H1 (cell line): ENCODE data around the gene PPA1. TPM values are rescaled to one million over a fixed set of nuclear protein-coding genes. Genes with fewer than 3 reads are reported as not detected.

Experiments used
- CTCF ChIA-PET: fragments of 300-600 bp; sonication (Branson Sonifier 250); formaldehyde crosslinking; loops from one replicate; lab custom pipeline; 2021; ENCODE audit not compliant: partially characterized antibody; lab: Charles Lee
- POLR2A ChIA-PET: fragments of 300-600 bp; sonication (Branson Sonifier 250); formaldehyde crosslinking; loops from one replicate; lab custom pipeline; 2021; ENCODE audit warnings: inconsistent platforms; ENCODE audit not compliant: partially characterized antibody; lab: Charles Lee
- DNase-seq, 2 experiments: peaks; one replicate each; pipeline versions ENCODE4 v3.0.0 to v3.0.0-alpha.2; 2010 to 2022; ENCODE audit warnings: low spot score in 2 of 2, low read depth in 1 of 2, mixed read lengths in 1 of 2
- FAIRE-seq: peaks from 2 replicates; lab custom pipeline; 2011; peaks lifted over from hg19 to GRCh38; lab: Jason Lieb, UNC
- H2AFZ ChIP-seq: 2 replicates; pipeline ENCODE4 v1.8.1; 2012; ENCODE audit warnings: low read length, inconsistent platforms
- H2AK5ac ChIP-seq: 2 replicates; pipeline ENCODE4 v1.6.1; 2013; ENCODE audit warnings: low read depth, low read length
- H2BK120ac ChIP-seq: replicated peaks from 2 replicates; pipeline ENCODE3; 2013; ENCODE audit warnings: low read depth, low read length, inconsistent platforms
- H2BK12ac ChIP-seq: 2 replicates; pipeline ENCODE4 v1.6.1; 2013; ENCODE audit warnings: low read depth, low read length
- H2BK15ac ChIP-seq: 2 replicates; pipeline ENCODE4 v1.6.1; 2013; ENCODE audit warnings: low read length
- H2BK20ac ChIP-seq: 2 replicates; pipeline ENCODE4 v1.6.1; 2013; ENCODE audit warnings: low read length
- H2BK5ac ChIP-seq: 2 replicates; pipeline ENCODE4 v1.6.1; 2013; ENCODE audit warnings: low read depth, low read length
- H3K14ac ChIP-seq: 2 replicates; pipeline ENCODE4 v1.6.1; 2013; ENCODE audit warnings: inconsistent platforms; ENCODE audit not compliant: insufficient read length
- H3K18ac ChIP-seq: 2 replicates; pipeline ENCODE4 v1.6.1; 2013; ENCODE audit warnings: low read length; ENCODE audit errors: extremely low read depth
- H3K23ac ChIP-seq: 2 replicates; pipeline ENCODE4 v1.6.1; 2013; ENCODE audit warnings: inconsistent platforms; ENCODE audit not compliant: insufficient read length
- H3K23me2 ChIP-seq: 2 replicates; pipeline ENCODE4 v1.6.1; 2013; ENCODE audit warnings: low read depth, low read length
- H3K27ac ChIP-seq: 2 replicates; pipeline ENCODE4 v1.6.1; 2011; ENCODE audit warnings: low read depth, low read length, inconsistent platforms
- H3K27me3 ChIP-seq, 4 experiments: replicated peaks in 1 of 4; 1 replicate in 1 of 4; 2 replicates in 3 of 4; pipeline versions ENCODE4 v1.6.1 to v1.8.1; 2011 to 2013; ENCODE audit warnings: low read length in 3 of 4, mild to moderate bottlenecking in 3 of 4, inconsistent platforms in 2 of 4, mixed read lengths in 2 of 4, moderate library complexity in 1 of 4; ENCODE audit not compliant: control insufficient read depth in 3 of 4, insufficient read depth in 3 of 4; ENCODE audit errors: extremely low read depth in 1 of 4
- H3K36me3 ChIP-seq, 4 experiments: 2 replicates each; pipeline versions ENCODE4 v1.6.1 to v1.8.1; 2011 to 2013; ENCODE audit warnings: mild to moderate bottlenecking in 4 of 4, low read length in 3 of 4, moderate library complexity in 2 of 4, control low read depth in 1 of 4, inconsistent platforms in 1 of 4; ENCODE audit not compliant: insufficient read depth in 4 of 4, control insufficient read depth in 2 of 4
- H3K4ac ChIP-seq: replicated peaks from 2 replicates; pipeline ENCODE3; 2013; ENCODE audit warnings: low read length, low read depth, mixed read lengths, inconsistent platforms; ENCODE audit not compliant: insufficient read length
- H3K4me1 ChIP-seq, 4 experiments: replicated peaks in 1 of 4; 1 replicate in 1 of 4; 2 replicates in 3 of 4; pipeline versions ENCODE4 v1.6.1 to v1.8.1; 2011 to 2013; ENCODE audit warnings: low read length in 3 of 4, inconsistent platforms in 2 of 4, mixed read lengths in 1 of 4; ENCODE audit not compliant: insufficient read depth in 4 of 4, control insufficient read depth in 3 of 4
- H3K4me2 ChIP-seq, 2 experiments: 2 replicates each; pipeline versions ENCODE4 v1.6.1 to v1.8.1; 2011 to 2013; ENCODE audit warnings: low read depth in 2 of 2, low read length in 2 of 2, control low read depth in 1 of 2, inconsistent platforms in 1 of 2, mild to moderate bottlenecking in 1 of 2; ENCODE audit not compliant: insufficient read depth in 1 of 2
- H3K4me3 ChIP-seq, 4 experiments: fragments of 200-600, 300-600 bp in 1 of 4; sonication (generic), shearing (Covaris generic), sonication (Bioruptor Twin) in 1 of 4; 2 replicates each; pipeline versions ENCODE4 v1.5.1 to v1.8.1; 2011 to 2016; ENCODE audit warnings: low read length in 4 of 4, low read depth in 3 of 4, control low read depth in 2 of 4, inconsistent platforms in 2 of 4, mild to moderate bottlenecking in 2 of 4, mixed read lengths in 1 of 4, moderate library complexity in 1 of 4; ENCODE audit not compliant: insufficient read depth in 2 of 4; ENCODE audit errors: extremely low read depth in 1 of 4
- H3K56ac ChIP-seq: replicated peaks from 2 replicates; pipeline ENCODE3; 2013; ENCODE audit warnings: low read depth, mild to moderate bottlenecking, mixed read lengths, low read length, inconsistent platforms; ENCODE audit not compliant: insufficient read length
- H3K79me1 ChIP-seq: 2 replicates; pipeline ENCODE4 v1.6.1; 2013; ENCODE audit warnings: low read depth, low read length, control low read depth
- H3K79me2 ChIP-seq, 2 experiments: 2 replicates each; pipeline versions ENCODE4 v1.6.1 to v1.8.1; 2012 to 2013; ENCODE audit warnings: low read length in 2 of 2, mild to moderate bottlenecking in 2 of 2, inconsistent platforms in 1 of 2; ENCODE audit not compliant: insufficient read depth in 2 of 2, control insufficient read depth in 1 of 2
- H3K9ac ChIP-seq, 4 experiments: replicated peaks in 1 of 4; 1 replicate in 1 of 4; 2 replicates in 3 of 4; pipeline versions ENCODE4 v1.6.1 to v1.8.1; 2011 to 2013; ENCODE audit warnings: low read depth in 3 of 4, low read length in 3 of 4, control low read depth in 2 of 4, mild to moderate bottlenecking in 2 of 4, moderate library complexity in 2 of 4, inconsistent platforms in 1 of 4; ENCODE audit errors: extremely low read depth in 1 of 4
- H3K9me3 ChIP-seq, 2 experiments: 2 replicates each; pipeline versions ENCODE4 v1.6.1 to v1.8.1; 2012 to 2013; ENCODE audit warnings: mild to moderate bottlenecking in 2 of 2, moderate library complexity in 2 of 2, control low read depth in 1 of 2, inconsistent platforms in 1 of 2, low read depth in 1 of 2, low read length in 1 of 2, mixed read lengths in 1 of 2; ENCODE audit not compliant: insufficient read depth in 2 of 2
- H4K20me1 ChIP-seq, 2 experiments: replicated peaks in 1 of 2; 2 replicates each; pipeline versions ENCODE3 to v1.8.1; 2011 to 2013; ENCODE audit warnings: inconsistent platforms in 2 of 2, low read length in 2 of 2, mild to moderate bottlenecking in 1 of 2; ENCODE audit not compliant: insufficient read depth in 2 of 2, control insufficient read depth in 1 of 2
- H4K5ac ChIP-seq: 2 replicates; pipeline ENCODE4 v1.6.1; 2013; ENCODE audit warnings: low read length, low read depth, mixed read lengths, inconsistent platforms; ENCODE audit not compliant: insufficient read length
- H4K8ac ChIP-seq: 2 replicates; pipeline ENCODE4 v1.8.0; 2013; ENCODE audit warnings: mild to moderate bottlenecking, moderate library complexity, low read length, inconsistent platforms; ENCODE audit not compliant: insufficient read depth; ENCODE audit errors: extremely low read depth
- H4K91ac ChIP-seq: replicated peaks from 2 replicates; pipeline ENCODE3; 2013; ENCODE audit warnings: low read length, mixed read lengths, inconsistent platforms; ENCODE audit not compliant: insufficient read length
- ASH2L ChIP-seq: fragments of 200-600, 300-600 bp; sonication (generic); IDR thresholded peaks from one replicate; pipeline ENCODE4 v1.7.1; 2017; ENCODE audit warnings: low read length
- CBX5 ChIP-seq: fragments of 300-800, 300-1000 bp; sonication (generic); IDR thresholded peaks from 2 replicates; pipeline ENCODE4 v1.7.1; 2016; ENCODE audit warnings: antibody characterized with exemption, low read length, low read depth
- E2F6 ChIP-seq: IDR thresholded peaks from 2 replicates; pipeline ENCODE4 v1.6.1; 2012; ENCODE audit warnings: inconsistent platforms
- EGR1 ChIP-seq: IDR thresholded peaks from 2 replicates; pipeline ENCODE4 v1.6.1; 2011; ENCODE audit warnings: low read depth, low read length, borderline replicate concordance
- FOSL1 ChIP-seq: IDR thresholded peaks from 2 replicates; pipeline ENCODE4 v1.6.1; 2011; ENCODE audit warnings: mild to moderate bottlenecking, low read depth, low read length, moderate library complexity; ENCODE audit not compliant: insufficient read depth
- GABPA ChIP-seq: IDR thresholded peaks from 2 replicates; pipeline ENCODE4 v1.6.1; 2011; ENCODE audit warnings: mild to moderate bottlenecking, low read length, moderate library complexity, borderline replicate concordance; ENCODE audit not compliant: insufficient read depth
- JUN ChIP-seq: IDR thresholded peaks from 2 replicates; pipeline ENCODE4 v1.6.1; 2011; ENCODE audit warnings: low read depth, mild to moderate bottlenecking, improper control_type of control experiment, low read length
- JUND ChIP-seq: IDR thresholded peaks from 2 replicates; pipeline ENCODE4 v1.6.1; 2011; ENCODE audit warnings: mild to moderate bottlenecking, improper control_type of control experiment, low read length
- KDM4A ChIP-seq: IDR thresholded peaks from one replicate; pipeline ENCODE4 v1.7.1; 2012; ENCODE audit warnings: low read depth, mild to moderate bottlenecking, moderate library complexity, low read length, inconsistent platforms; ENCODE audit not compliant: severe bottlenecking
- MAFK ChIP-seq: IDR thresholded peaks from 2 replicates; pipeline ENCODE4 v1.6.1; 2012; ENCODE audit warnings: low read depth, mild to moderate bottlenecking, improper control_type of control experiment, low read length
- NRF1 ChIP-seq: IDR thresholded peaks from 2 replicates; pipeline ENCODE4 v1.6.1; 2011; ENCODE audit warnings: mild to moderate bottlenecking, low read depth, low read length, improper control_type of control experiment
- RFX5 ChIP-seq: IDR thresholded peaks from 2 replicates; pipeline ENCODE4 v1.6.1; 2011; ENCODE audit warnings: low read depth, low read length, improper control_type of control experiment, borderline replicate concordance
- RNF2 ChIP-seq: fragments of 200-900, 300-1000 bp; sonication (generic); IDR thresholded peaks from 2 replicates; pipeline ENCODE4 v1.7.1; 2016; ENCODE audit warnings: borderline replicate concordance, low read depth, mild to moderate bottlenecking, antibody characterized with exemption, low read length; ENCODE audit not compliant: poor library complexity, severe bottlenecking; ENCODE audit errors: missing control alignments
- YY1 ChIP-seq: IDR thresholded peaks from 2 replicates; pipeline ENCODE4 v1.6.1; 2011; ENCODE audit warnings: low read depth, mild to moderate bottlenecking, low read length
- WGBS, 2 experiments: shearing (Covaris generic) in 1 of 2; methylation state at CpG; one replicate each; pipeline versions ENCODE4 v1.1.6 to v1.1.7; 2013 to 2015; ENCODE audit warnings: low lambda C conversion rate in 2 of 2, mixed read lengths in 2 of 2, inconsistent platforms in 1 of 2, low coverage in 1 of 2, missing lambda C conversion rate in 1 of 2; ENCODE audit not compliant: insufficient replicate concordance in 2 of 2, insufficient coverage in 1 of 2, insufficient read length in 1 of 2; ENCODE audit errors: extremely low coverage in 1 of 2, missing lambda C conversion rate in 1 of 2; 5-methylcytosine and 5-hydroxymethylcytosine counted together
- polyA plus RNA-seq, 7 experiments: library from polyadenylated mRNA; depleted of rRNA in 3 of 7; stranded (reverse) in 5 of 7; unstranded in 2 of 7; fragments of >200 nt in 5 of 7; fragments of 200-250 nt in 2 of 7; gene quantifications; 1 replicate in 5 of 7; 2 replicates in 1 of 7; 4 replicates in 1 of 7; pipeline versions ENCODE4 v1.2.1 to v1.2.3, GENCODE V29; 2011 to 2013; ENCODE audit warnings: missing spikeins in 2 of 7, mixed read lengths in 2 of 7
- total RNA-seq: library from RNA; stranded (reverse); fragmentation: NEBNext Ultra II Directional; extraction: Animal tissue kit (Norgen Biotek cat#: 25700); gene quantifications from 2 replicates; pipeline ENCODE4 v1.2.1, GENCODE V29; 2021

Gene PPA1
- total and polyA plus RNA-seq, 2 of the 8 experiments (the other 6 are each of a cell fraction or from before 2014, with no cell fraction given): 77.0 to 191 TPM

GRCh38 chr10:70186571-70186970 is 46.7 kb downstream of the PPA1 start:
- no peak for FAIRE-seq
- CTCF ChIA-PET: interaction anchor here (3.1 kb wide), 1 partner anchor 71 kb away, joined by 8 read pairs; no protein-coding TSS in a partner anchor
- no peak overlapping the region for H2AFZ ChIP-seq
- TF ChIP-seq CBX5: no peak
- TF ChIP-seq RNF2: no peak
- no peak for TF ChIP-seq YY1
- TF ChIP-seq JUN: no peak
- TF ChIP-seq FOSL1: no peak
- TF ChIP-seq JUND: no peak
- no peak for TF ChIP-seq MAFK
- no peak for TF ChIP-seq GABPA
- TF ChIP-seq ASH2L: no peak
- TF ChIP-seq E2F6: no peak
- no peak for TF ChIP-seq EGR1
- TF ChIP-seq NRF1: no peak
- no peak for TF ChIP-seq KDM4A
- TF ChIP-seq RFX5: no peak

More at GRCh38 chr10:70186571-70186970, 46.7 kb downstream of the PPA1 start:
- H2BK15ac ChIP-seq: no peak overlapping the region
- POLR2A ChIA-PET: no interaction called here
- H3K79me2 ChIP-seq: no peaks in the 10 kb centered on the region
- H2AK5ac ChIP-seq: no peak overlapping the region
- no peaks in the 10 kb centered on the region for H3K79me1 ChIP-seq
- no peak overlapping the region for H3K4me2 ChIP-seq
- H4K5ac ChIP-seq: no peak overlapping the region
- no peak overlapping the region for H2BK12ac ChIP-seq
- H3K9me3 ChIP-seq: no peaks in the 10 kb centered on the region
- no peaks in the 10 kb centered on the region for H3K36me3 ChIP-seq
- no peak overlapping the region for H3K4me3 ChIP-seq
- H2BK20ac ChIP-seq: no peak overlapping the region
- H4K20me1 ChIP-seq: no peaks in the 10 kb centered on the region
- WGBS, 2 experiments: 88% methylated on average over 3 of the region's 3 CpGs; no CpG with 5 or more reads in 1 of the 2 experiments
- H4K91ac ChIP-seq: no peak overlapping the region
- no peak overlapping the region for H3K56ac ChIP-seq
- no peak for DNase-seq
- H3K14ac ChIP-seq: no peak overlapping the region
- H3K27me3 ChIP-seq: 0 out of 7 replicates have a peak, but pooled peaks cover 0 to 3% (median 0%) of the 10 kb centered on the region in 4 experiments
- no peak overlapping the region for H3K9ac ChIP-seq
- no peak overlapping the region for H3K18ac ChIP-seq
- no peak overlapping the region for H4K8ac ChIP-seq
- H3K4ac ChIP-seq: no peak overlapping the region
- H2BK5ac ChIP-seq: no peak overlapping the region
- no peak overlapping the region for H2BK120ac ChIP-seq
- H3K27ac ChIP-seq: no peak overlapping the region
- no peak overlapping the region for H3K23ac ChIP-seq
- H3K4me1 ChIP-seq: no peaks in the 10 kb centered on the region
- no peaks in the 10 kb centered on the region; the same call in 1 of the 2 replicates for H3K23me2 ChIP-seq
